ENCODE results near the gene PHF20. TPM values are rescaled to one million over a fixed set of nuclear protein-coding genes. Genes with fewer than 3 reads are reported as not detected.

Gene PHF20
- total and polyA plus RNA-seq, 2 of the 8 experiments (the other 6 are each of a cell fraction or from before 2014, with no cell fraction given), result 25.6 to 70.1 TPM

GRCh38 chr20:35968930-35969329, 197.1 kb downstream of the PHF20 start:
- POLR2A ChIA-PET (ENCODE audit: partially characterized antibody), result interaction anchor here (2.8 kb wide), 1 partner anchor 15 kb away, joined by 11 read pairs; the partner anchor contains the start of gene SCAND1
- 75% methylated on average over 1 of the region's 1 CpG; no CpG with 5 or more reads in 1 of the 2 experiments for WGBS, 2 experiments (ENCODE audit: extremely low coverage in 1 of 2, insufficient coverage in 1 of 2, insufficient read length in 1 of 2, insufficient replicate concordance in 2 of 2, low coverage in 1 of 2, low lambda C conversion rate in 2 of 2, missing lambda C conversion rate in 1 of 2)

More at GRCh38 chr20:35968930-35969329, 197.1 kb downstream of the PHF20 start:
- no peak overlapping the region for H3K14ac ChIP-seq (ENCODE audit: insufficient read length)
- H3K4ac ChIP-seq (replicated peaks; ENCODE audit: insufficient read length, low read depth, low read length), result no peak overlapping the region
- no peak overlapping the region for H3K23ac ChIP-seq (ENCODE audit: insufficient read length)
- no peaks in the 10 kb centered on the region for H3K79me2 ChIP-seq (ENCODE audit: control insufficient read depth in 1 of 2, insufficient read depth in 2 of 2, low read length in 2 of 2)
- no peaks in the 10 kb centered on the region for H4K20me1 ChIP-seq (replicated peaks in 1 of 2; ENCODE audit: control insufficient read depth in 1 of 2, insufficient read depth in 2 of 2, low read length in 2 of 2)
- H2BK12ac ChIP-seq (ENCODE audit: low read depth, low read length), result no peak overlapping the region
- DNase-seq (ENCODE audit: low read depth in 1 of 2, low spot score in 2 of 2) (no peak), FAIRE-seq (no peak)
- no peak overlapping the region for H4K8ac ChIP-seq (ENCODE audit: extremely low read depth, insufficient read depth, low read length)
- no peak overlapping the region for H3K4me3 ChIP-seq (ENCODE audit: extremely low read depth in 1 of 4, insufficient read depth in 2 of 4, low read depth in 3 of 4, low read length in 4 of 4)
- no peaks in the 10 kb centered on the region for H3K79me1 ChIP-seq (ENCODE audit: low read depth, low read length)
- no peak overlapping the region for H2BK120ac ChIP-seq (replicated peaks; ENCODE audit: low read depth, low read length)
- H3K56ac ChIP-seq (replicated peaks; ENCODE audit: insufficient read length, low read depth, low read length), result no peak overlapping the region
- H3K4me2 ChIP-seq (ENCODE audit: insufficient read depth in 1 of 2, low read depth in 2 of 2, low read length in 2 of 2), result no peak overlapping the region
- no peak overlapping the region for H2AK5ac ChIP-seq (ENCODE audit: low read depth, low read length)
- no peaks in the 10 kb centered on the region for H3K36me3 ChIP-seq (ENCODE audit: control insufficient read depth in 2 of 4, insufficient read depth in 4 of 4, low read length in 3 of 4)
- no peak overlapping the region for H4K5ac ChIP-seq (ENCODE audit: insufficient read length, low read depth, low read length)
- H3K4me1 ChIP-seq (replicated peaks in 1 of 4; ENCODE audit: control insufficient read depth in 3 of 4, insufficient read depth in 4 of 4, low read length in 3 of 4), result peaks cover 0 to 2% (median 0%) of the 10 kb centered on the region in 4 experiments; a peak in 2 of 7 replicates
- peak overlapping the region; percentile 79; the same call in 1 of the 2 replicates for H2AFZ ChIP-seq (ENCODE audit: low read length)
- TF ChIP-seq SIN3A (conservative IDR thresholded peaks at IDR 0.05 in 1 of 2, IDR thresholded peaks at IDR 0.05 in 1 of 2; ENCODE audit: low read depth in 1 of 2, low read length in 2 of 2), result no peak
- TF ChIP-seq CBX8 (IDR thresholded peaks at IDR 0.05; ENCODE audit: borderline replicate concordance, low read depth, low read length), result no peak
- no peak for TF ChIP-seq YY1 (IDR thresholded peaks at IDR 0.05; ENCODE audit: low read depth, low read length)
- no peak for TF ChIP-seq POLR2AphosphoS5 (IDR thresholded peaks at IDR 0.05; ENCODE audit: low read depth, low read length)
- no peaks in the 10 kb centered on the region for H3K23me2 ChIP-seq (ENCODE audit: low read depth, low read length)
- H2BK5ac ChIP-seq (ENCODE audit: low read depth, low read length), result no peak overlapping the region
- CTCF ChIA-PET (ENCODE audit: partially characterized antibody), result interaction anchor here (0.7 to 3.6 kb wide), 6 partner anchors 9 to 170 kb away, joined by 4 to 21 read pairs (median 10); partner anchors contain the start of gene SCAND1
- H3K18ac ChIP-seq (ENCODE audit: extremely low read depth, low read length), result no peak overlapping the region
- H3K9me3 ChIP-seq (ENCODE audit: insufficient read depth in 2 of 2, low read depth in 1 of 2, low read length in 1 of 2), result peaks cover 0 to 3% of the 10 kb centered on the region in 2 experiments; a peak in 1 of 4 replicates
- no peaks in the 10 kb centered on the region; a peak in 1 of 7 replicates for H3K27me3 ChIP-seq (replicated peaks in 1 of 4; ENCODE audit: control insufficient read depth in 3 of 4, extremely low read depth in 1 of 4, insufficient read depth in 3 of 4, low read length in 3 of 4)
- H2BK20ac ChIP-seq (ENCODE audit: low read length), result no peak overlapping the region
- no peak overlapping the region for H4K91ac ChIP-seq (replicated peaks; ENCODE audit: insufficient read length, low read length)
- no peak overlapping the region for H2BK15ac ChIP-seq (ENCODE audit: low read length)
- H3K27ac ChIP-seq (ENCODE audit: low read depth, low read length), result no peak overlapping the region
- H3K9ac ChIP-seq (replicated peaks in 1 of 4; ENCODE audit: extremely low read depth in 1 of 4, low read depth in 3 of 4, low read length in 3 of 4), result no peak overlapping the region
